22Rv1 (cell line): Measurements from ENCODE around the gene HOXB13.

Experiments used
- H3K27ac ChIP-seq: fragments of 450-650 bp; 2 replicates; pipeline ENCODE4 v1.5.1; 2017
- ZFX ChIP-seq: fragments of 450-650 bp; IDR thresholded peaks from 2 replicates; pipeline ENCODE4 v1.6.1; 2017; ENCODE audit warnings: antibody characterized with exemption, borderline replicate concordance
- TF ChIP-seq, protein P1 (sequence below): fragments of 450-650 bp; IDR thresholded peaks from 2 replicates; pipeline ENCODE4 v1.5.1; 2017; ENCODE audit warnings: mild to moderate bottlenecking

HOXB13 gene

DNA sequence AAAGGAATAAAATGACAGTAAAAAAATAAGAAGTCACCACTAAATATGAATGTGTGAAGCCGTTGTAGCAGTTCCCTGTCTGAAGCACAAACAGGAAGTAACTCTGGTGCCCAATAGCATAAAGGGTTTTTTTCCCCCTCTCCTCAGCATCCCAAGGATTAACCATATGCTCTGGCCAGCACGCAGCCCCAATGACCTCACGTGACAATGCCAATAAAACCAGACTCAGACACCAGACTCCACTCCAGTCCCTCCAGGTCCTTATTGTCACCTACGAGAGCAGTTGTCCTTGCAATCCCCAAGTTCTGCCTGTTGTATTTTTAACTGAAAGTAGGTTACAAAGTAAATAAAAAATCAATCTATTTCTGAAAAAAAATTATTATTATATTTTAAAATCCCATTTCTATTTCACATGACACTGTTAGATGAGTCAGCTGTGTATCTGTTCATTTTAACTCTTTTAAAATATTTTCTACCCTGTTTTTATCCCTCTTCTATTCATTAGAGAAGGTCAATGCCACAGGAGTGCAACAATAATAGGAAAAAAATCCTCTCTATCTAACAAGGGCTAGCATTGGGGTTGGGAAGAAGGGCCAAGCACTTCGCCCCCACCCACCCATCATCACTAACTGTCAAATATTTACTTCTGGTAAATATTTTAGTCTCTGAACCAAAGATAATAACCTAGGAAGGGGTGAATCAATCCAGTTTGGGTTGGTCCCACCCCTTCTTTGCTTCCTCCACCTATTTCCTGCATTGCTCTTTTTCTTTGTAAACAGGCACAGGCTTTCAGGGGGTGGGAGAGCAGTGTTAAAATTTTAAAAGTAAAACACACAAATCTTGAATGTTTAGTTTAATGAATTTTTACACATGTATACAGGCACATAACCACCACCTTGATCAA lies 12.8 kb downstream of the HOXB13 start:
- TF ChIP-seq, protein P1, sequence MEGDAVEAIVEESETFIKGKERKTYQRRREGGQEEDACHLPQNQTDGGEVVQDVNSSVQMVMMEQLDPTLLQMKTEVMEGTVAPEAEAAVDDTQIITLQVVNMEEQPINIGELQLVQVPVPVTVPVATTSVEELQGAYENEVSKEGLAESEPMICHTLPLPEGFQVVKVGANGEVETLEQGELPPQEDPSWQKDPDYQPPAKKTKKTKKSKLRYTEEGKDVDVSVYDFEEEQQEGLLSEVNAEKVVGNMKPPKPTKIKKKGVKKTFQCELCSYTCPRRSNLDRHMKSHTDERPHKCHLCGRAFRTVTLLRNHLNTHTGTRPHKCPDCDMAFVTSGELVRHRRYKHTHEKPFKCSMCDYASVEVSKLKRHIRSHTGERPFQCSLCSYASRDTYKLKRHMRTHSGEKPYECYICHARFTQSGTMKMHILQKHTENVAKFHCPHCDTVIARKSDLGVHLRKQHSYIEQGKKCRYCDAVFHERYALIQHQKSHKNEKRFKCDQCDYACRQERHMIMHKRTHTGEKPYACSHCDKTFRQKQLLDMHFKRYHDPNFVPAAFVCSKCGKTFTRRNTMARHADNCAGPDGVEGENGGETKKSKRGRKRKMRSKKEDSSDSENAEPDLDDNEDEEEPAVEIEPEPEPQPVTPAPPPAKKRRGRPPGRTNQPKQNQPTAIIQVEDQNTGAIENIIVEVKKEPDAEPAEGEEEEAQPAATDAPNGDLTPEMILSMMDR: no peak
- TF ChIP-seq ZFX: no peak
- H3K27ac ChIP-seq: peak overlapping the region; percentile 100

DNA sequence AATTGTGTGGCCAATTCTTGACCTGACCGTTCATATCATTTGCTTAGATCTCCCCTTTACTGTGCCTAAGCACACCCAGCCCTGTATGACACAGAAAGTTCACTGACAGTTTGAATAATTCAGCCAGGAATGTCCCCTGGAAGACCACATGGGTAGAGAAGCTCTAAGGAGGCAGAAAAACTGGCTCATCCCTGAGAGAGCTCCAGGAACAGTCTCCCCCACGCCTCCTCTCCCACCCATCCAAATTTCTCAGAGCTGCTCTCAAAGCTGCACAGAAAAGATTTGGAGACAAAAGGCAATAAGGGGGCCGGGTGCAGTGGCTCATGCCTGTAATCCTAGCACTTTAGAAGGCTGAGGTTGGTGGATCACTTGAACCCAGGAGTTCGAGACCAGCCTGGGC lies 17.4 kb downstream of the HOXB13 start:
- TF ChIP-seq, protein P1: no peak
- no peak for TF ChIP-seq ZFX
- no peak overlapping the region for H3K27ac ChIP-seq

DNA sequence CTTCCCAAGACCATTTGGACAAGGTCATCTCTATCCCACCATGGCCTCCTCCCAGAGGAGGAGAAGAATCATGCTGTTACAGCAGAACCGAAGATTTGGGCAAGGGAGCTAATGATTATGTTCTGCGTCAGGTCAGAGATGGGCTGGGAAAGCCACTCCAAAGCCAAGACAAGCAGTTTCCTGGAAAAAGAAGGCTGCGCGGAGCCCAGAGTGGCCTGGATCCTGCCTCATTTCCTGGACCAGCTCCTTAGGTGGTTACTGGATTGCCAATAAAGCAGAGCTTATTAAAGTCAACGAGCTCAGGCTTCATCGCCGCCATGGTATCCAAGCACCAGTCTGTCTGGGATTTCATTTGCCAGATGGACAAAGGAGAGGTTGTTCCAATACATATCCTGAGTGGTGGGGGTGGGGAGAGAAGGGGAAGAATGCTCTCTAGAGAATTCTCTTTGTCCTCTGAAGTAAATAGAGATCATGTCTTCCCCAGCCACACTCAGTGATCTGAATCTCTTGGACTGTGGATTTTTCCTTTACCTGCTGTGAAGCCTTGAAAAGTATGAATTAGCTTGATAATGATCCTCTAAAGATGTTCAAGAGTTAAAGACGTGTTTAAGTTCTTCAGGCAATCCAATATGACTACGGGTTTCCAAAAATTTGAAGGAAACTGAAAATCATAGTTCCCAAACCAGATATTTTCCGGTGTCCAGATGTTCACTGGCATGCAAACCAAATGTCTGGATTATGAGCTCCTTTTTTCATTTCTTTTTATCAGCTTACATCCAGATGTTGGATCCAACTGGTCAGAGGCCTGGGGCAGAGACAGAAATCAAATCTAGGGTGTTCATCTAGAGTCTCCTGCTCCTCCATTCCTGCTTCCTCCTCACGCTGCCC lies 23.9 kb downstream of the HOXB13 start:
- H3K27ac ChIP-seq: no peak overlapping the region
- TF ChIP-seq, protein P1: no peak
- no peak for TF ChIP-seq ZFX

DNA sequence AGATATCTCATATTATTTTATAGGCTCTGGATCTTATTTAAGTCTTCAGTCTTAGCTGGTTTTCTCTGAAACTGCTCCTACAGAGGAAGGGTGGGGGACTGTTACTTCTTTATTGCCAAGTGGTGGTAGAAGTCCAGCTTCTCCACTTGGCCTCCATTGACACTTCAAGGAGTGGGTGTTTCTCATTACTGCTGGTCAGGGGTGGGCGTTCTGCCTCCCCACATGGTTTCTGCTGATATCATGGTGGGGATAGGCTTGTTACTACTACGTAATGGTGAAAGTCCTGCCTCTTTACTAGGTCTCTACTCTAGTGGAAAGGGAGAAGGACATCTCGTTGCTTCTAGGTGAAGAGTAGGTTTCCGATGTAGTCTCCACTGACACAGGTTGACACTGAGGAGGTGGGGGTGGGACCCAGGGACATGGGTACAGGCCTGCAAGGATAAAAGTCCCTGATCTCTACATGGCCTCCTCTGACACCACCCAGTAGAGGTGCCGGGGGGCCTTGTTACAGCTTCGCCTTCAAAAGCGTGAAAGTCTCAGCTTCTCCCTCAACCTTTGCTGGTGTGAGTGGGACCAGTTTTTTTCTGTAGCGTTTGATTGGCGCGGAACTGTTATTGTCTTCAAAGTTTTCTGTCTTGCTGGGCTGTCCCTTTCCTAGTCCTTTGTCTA lies 26.6 kb downstream of the HOXB13 start:
- H3K27ac ChIP-seq: no peak overlapping the region
- TF ChIP-seq, protein P1: no peak
- no peak for TF ChIP-seq ZFX

GRCh38 chr17:48693178-48693577 lies 35.4 kb downstream of the HOXB13 start:
- TF ChIP-seq, protein P1: no peak
- no peak for TF ChIP-seq ZFX
- H3K27ac ChIP-seq: no peak overlapping the region

DNA sequence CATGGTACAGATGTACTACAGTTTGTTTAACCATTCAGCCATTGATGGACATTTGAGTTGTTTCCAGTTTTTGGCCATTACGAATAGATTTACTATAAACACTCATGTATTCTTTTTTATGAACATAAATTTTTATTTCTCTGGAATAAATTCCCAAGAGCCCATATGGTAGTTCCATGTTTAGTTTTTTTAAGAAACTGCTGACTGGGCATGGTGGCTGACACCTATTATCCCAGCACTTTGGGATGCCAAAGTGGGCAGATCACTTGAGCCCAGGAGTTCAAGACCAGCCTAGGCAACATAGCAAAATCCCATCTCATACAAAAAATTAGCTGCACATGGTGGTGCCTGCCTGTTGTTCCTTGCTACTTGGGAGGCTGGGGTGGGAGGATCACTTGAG lies 36.5 kb downstream of the HOXB13 start:
- TF ChIP-seq ZFX: no peak
- TF ChIP-seq, protein P1: no peak
- H3K27ac ChIP-seq: no peak overlapping the region
